ENCODE data around the gene CREB3L2. TPM values are rescaled to one million over a fixed set of nuclear protein-coding genes. Genes with fewer than 3 reads are reported as not detected.

The CREB3L2 gene
- total RNA-seq, 1 donor from 2014 or later: 61.8 TPM

GRCh38 chr7:137949416-137950262 is 52.2 kb downstream of the CREB3L2 start:
- H3K36me3 Mint-ChIP-seq (ENCODE audit: low read depth): peaks cover 4% of the 10 kb centered on the region
- H3K9me3 Mint-ChIP-seq: no peaks in the 10 kb centered on the region
- no peaks in the 10 kb centered on the region for H3K27me3 Mint-ChIP-seq (ENCODE audit: insufficient read depth)
- peaks cover 28% of the 10 kb centered on the region for H3K4me1 Mint-ChIP-seq (ENCODE audit: low read depth)
- no peak overlapping the region for H3K27ac Mint-ChIP-seq
- intact Hi-C loops (cut with micrococcal nuclease): no loop called here
- H3K4me3 Mint-ChIP-seq: no peak overlapping the region
- no peak for DNase-seq (ENCODE audit: low spot score)

- Mint-ChIP-seq H3K27ac (no peak overlapping the region), H3K9me3 (no peaks in the 10 kb centered on the region), H3K27me3 (ENCODE audit: insufficient read depth) (no peaks in the 10 kb centered on the region), H3K4me1 (ENCODE audit: low read depth) (peaks cover 27% of the 10 kb centered on the region), H3K4me3 (no peak overlapping the region), H3K36me3 (ENCODE audit: low read depth) (peaks cover 4% of the 10 kb centered on the region)
- no peak for DNase-seq (ENCODE audit: low spot score)
- intact Hi-C loops (cut with micrococcal nuclease): no loop called here
Measured at GRCh38 chr7:137948845-137949330, 53.0 kb downstream of the CREB3L2 start.

- no peak overlapping the region for H3K27ac Mint-ChIP-seq
- no peak overlapping the region for H3K4me3 Mint-ChIP-seq
Measured at GRCh38 chr7:137948083-137948844, 53.6 kb downstream of the CREB3L2 start.

GRCh38 chr7:137947046-137947445 is 54.8 kb downstream of the CREB3L2 start:
- Mint-ChIP-seq H3K9me3 (no peaks in the 10 kb centered on the region), H3K4me3 (no peak overlapping the region), H3K27me3 (ENCODE audit: insufficient read depth) (no peaks in the 10 kb centered on the region), H3K36me3 (ENCODE audit: low read depth) (peaks cover 8% of the 10 kb centered on the region), H3K4me1 (ENCODE audit: low read depth) (peaks cover 32% of the 10 kb centered on the region), H3K27ac (no peak overlapping the region)
- DNase-seq (ENCODE audit: low spot score): no peak
- intact Hi-C loops (cut with micrococcal nuclease): no loop called here

More at GRCh38 chr7:137948083-137948844, 53.6 kb downstream of the CREB3L2 start:
- DNase-seq (ENCODE audit: low spot score): no peak
- no peaks in the 10 kb centered on the region for H3K9me3 Mint-ChIP-seq
- H3K4me1 Mint-ChIP-seq (ENCODE audit: low read depth): peaks cover 25% of the 10 kb centered on the region
- H3K27me3 Mint-ChIP-seq (ENCODE audit: insufficient read depth): no peaks in the 10 kb centered on the region
- intact Hi-C loops (cut with micrococcal nuclease): no loop called here
- H3K36me3 Mint-ChIP-seq (ENCODE audit: low read depth): peaks cover 4% of the 10 kb centered on the region

- peaks cover 35% of the 10 kb centered on the region for H3K4me1 Mint-ChIP-seq (ENCODE audit: low read depth)
- H3K4me3 Mint-ChIP-seq: no peak overlapping the region
- no peak for DNase-seq (ENCODE audit: low spot score)
- intact Hi-C loops (cut with micrococcal nuclease): no loop called here
- H3K9me3 Mint-ChIP-seq: no peaks in the 10 kb centered on the region
- no peaks in the 10 kb centered on the region for H3K27me3 Mint-ChIP-seq (ENCODE audit: insufficient read depth)
- H3K27ac Mint-ChIP-seq: no peak overlapping the region
- H3K36me3 Mint-ChIP-seq (ENCODE audit: low read depth): peaks cover 14% of the 10 kb centered on the region
Measured at GRCh38 chr7:137946011-137946410, 55.9 kb downstream of the CREB3L2 start.

GRCh38 chr7:137944168-137944567 is 57.7 kb downstream of the CREB3L2 start:
- Mint-ChIP-seq H3K36me3 (ENCODE audit: low read depth) (peaks cover 13% of the 10 kb centered on the region), H3K27me3 (ENCODE audit: insufficient read depth) (no peaks in the 10 kb centered on the region), H3K4me1 (ENCODE audit: low read depth) (peaks cover 27% of the 10 kb centered on the region), H3K4me3 (no peak overlapping the region), H3K9me3 (no peaks in the 10 kb centered on the region), H3K27ac (no peak overlapping the region)
- no peak for DNase-seq (ENCODE audit: low spot score)
- intact Hi-C loops (cut with micrococcal nuclease): no loop called here

- H3K36me3 Mint-ChIP-seq (ENCODE audit: low read depth): peaks cover 13% of the 10 kb centered on the region
- DNase-seq (ENCODE audit: low spot score): no peak
- no peak overlapping the region for H3K4me3 Mint-ChIP-seq
- intact Hi-C loops (cut with micrococcal nuclease): no loop called here
- no peaks in the 10 kb centered on the region for H3K27me3 Mint-ChIP-seq (ENCODE audit: insufficient read depth)
- peaks cover 26% of the 10 kb centered on the region for H3K4me1 Mint-ChIP-seq (ENCODE audit: low read depth)
- no peaks in the 10 kb centered on the region for H3K9me3 Mint-ChIP-seq
- no peak overlapping the region for H3K27ac Mint-ChIP-seq
Measured at GRCh38 chr7:137943132-137943551, 58.7 kb downstream of the CREB3L2 start.

GRCh38 chr7:137942484-137943115 is 59.3 kb downstream of the CREB3L2 start:
- intact Hi-C loops (cut with micrococcal nuclease): no loop called here
- no peaks in the 10 kb centered on the region for H3K9me3 Mint-ChIP-seq
- no peak overlapping the region for H3K27ac Mint-ChIP-seq
- H3K4me1 Mint-ChIP-seq (ENCODE audit: low read depth): peaks cover 21% of the 10 kb centered on the region
- H3K27me3 Mint-ChIP-seq (ENCODE audit: insufficient read depth): no peaks in the 10 kb centered on the region
- DNase-seq (ENCODE audit: low spot score): no peak
- H3K4me3 Mint-ChIP-seq: no peak overlapping the region
- H3K36me3 Mint-ChIP-seq (ENCODE audit: low read depth): peaks cover 13% of the 10 kb centered on the region

GRCh38 chr7:137940656-137941518 is 61.0 kb downstream of the CREB3L2 start:
- intact Hi-C loops (cut with micrococcal nuclease): loop anchor here (2.0 kb wide), 1 partner anchor 14 kb away; no protein-coding TSS in a partner anchor
- Mint-ChIP-seq H3K4me1 (ENCODE audit: low read depth) (peaks cover 22% of the 10 kb centered on the region), H3K4me3 (no peak overlapping the region), H3K9me3 (no peaks in the 10 kb centered on the region), H3K27me3 (ENCODE audit: insufficient read depth) (no peaks in the 10 kb centered on the region), H3K27ac (peak overlapping the region; percentile 6), H3K36me3 (ENCODE audit: low read depth) (peaks cover 11% of the 10 kb centered on the region)
- DNase-seq (ENCODE audit: low spot score): no peak

GRCh38 chr7:137940218-137940617 is 61.7 kb downstream of the CREB3L2 start:
- H3K4me1 Mint-ChIP-seq (ENCODE audit: low read depth): peaks cover 29% of the 10 kb centered on the region

GRCh38 chr7:137937202-137937560 is 64.7 kb downstream of the CREB3L2 start:
- H3K27ac Mint-ChIP-seq: no peak overlapping the region
- intact Hi-C loops (cut with micrococcal nuclease): loop anchor here (2.0 kb wide), 1 partner anchor 56 kb away; no protein-coding TSS in a partner anchor

More at GRCh38 chr7:137940218-137940617, 61.7 kb downstream of the CREB3L2 start:
- no peak overlapping the region for H3K4me3 Mint-ChIP-seq
- no peak for DNase-seq (ENCODE audit: low spot score)
- peaks cover 11% of the 10 kb centered on the region for H3K36me3 Mint-ChIP-seq (ENCODE audit: low read depth)
- H3K27ac Mint-ChIP-seq: no peak overlapping the region
- H3K27me3 Mint-ChIP-seq (ENCODE audit: insufficient read depth): no peaks in the 10 kb centered on the region
- intact Hi-C loops (cut with micrococcal nuclease): loop anchor here (2.0 kb wide), 1 partner anchor 15 kb away; no protein-coding TSS in a partner anchor
- H3K9me3 Mint-ChIP-seq: no peaks in the 10 kb centered on the region

More at GRCh38 chr7:137937202-137937560, 64.7 kb downstream of the CREB3L2 start:
- Mint-ChIP-seq H3K9me3 (no peaks in the 10 kb centered on the region), H3K4me3 (no peak overlapping the region), H3K36me3 (ENCODE audit: low read depth) (peaks cover 15% of the 10 kb centered on the region), H3K27me3 (ENCODE audit: insufficient read depth) (no peaks in the 10 kb centered on the region), H3K4me1 (ENCODE audit: low read depth) (peaks cover 44% of the 10 kb centered on the region)
- no peak for DNase-seq (ENCODE audit: low spot score)
